Vagina (tissue), 2 donors: ENCODE measurements around the gene SNX3.

Experiments used
- POLR2A ChIP-seq, 2 donors: fragments of 450-650 bp; IDR thresholded peaks; one replicate each; pipeline ENCODE4 v1.6.1; 2017; ENCODE audit warnings: antibody characterized with exemption in 2 of 2, mild to moderate bottlenecking in 2 of 2, moderate library complexity in 2 of 2
- TF ChIP-seq, protein P1 (sequence below), 3 experiments: fragments of 450-650 bp in 2 of 3; fragments of 200-600 bp in 1 of 3; sonication (generic) in 1 of 3; IDR thresholded peaks; one replicate each; pipeline ENCODE4 v1.5.1; 2017 to 2019; ENCODE audit warnings: antibody characterized with exemption in 3 of 3, mild to moderate bottlenecking in 2 of 3, moderate library complexity in 2 of 3

- TF ChIP-seq, protein P1, sequence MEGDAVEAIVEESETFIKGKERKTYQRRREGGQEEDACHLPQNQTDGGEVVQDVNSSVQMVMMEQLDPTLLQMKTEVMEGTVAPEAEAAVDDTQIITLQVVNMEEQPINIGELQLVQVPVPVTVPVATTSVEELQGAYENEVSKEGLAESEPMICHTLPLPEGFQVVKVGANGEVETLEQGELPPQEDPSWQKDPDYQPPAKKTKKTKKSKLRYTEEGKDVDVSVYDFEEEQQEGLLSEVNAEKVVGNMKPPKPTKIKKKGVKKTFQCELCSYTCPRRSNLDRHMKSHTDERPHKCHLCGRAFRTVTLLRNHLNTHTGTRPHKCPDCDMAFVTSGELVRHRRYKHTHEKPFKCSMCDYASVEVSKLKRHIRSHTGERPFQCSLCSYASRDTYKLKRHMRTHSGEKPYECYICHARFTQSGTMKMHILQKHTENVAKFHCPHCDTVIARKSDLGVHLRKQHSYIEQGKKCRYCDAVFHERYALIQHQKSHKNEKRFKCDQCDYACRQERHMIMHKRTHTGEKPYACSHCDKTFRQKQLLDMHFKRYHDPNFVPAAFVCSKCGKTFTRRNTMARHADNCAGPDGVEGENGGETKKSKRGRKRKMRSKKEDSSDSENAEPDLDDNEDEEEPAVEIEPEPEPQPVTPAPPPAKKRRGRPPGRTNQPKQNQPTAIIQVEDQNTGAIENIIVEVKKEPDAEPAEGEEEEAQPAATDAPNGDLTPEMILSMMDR (IDR thresholded peaks at IDR 0.05) = no peak
- no peak for TF ChIP-seq POLR2A (IDR thresholded peaks at IDR 0.05)
These were observed 93.3 kb downstream of the SNX3 start for GRCh38 chr6:108167449-108168089.
